ENCODE measurements around the gene SPG7.

DNA sequence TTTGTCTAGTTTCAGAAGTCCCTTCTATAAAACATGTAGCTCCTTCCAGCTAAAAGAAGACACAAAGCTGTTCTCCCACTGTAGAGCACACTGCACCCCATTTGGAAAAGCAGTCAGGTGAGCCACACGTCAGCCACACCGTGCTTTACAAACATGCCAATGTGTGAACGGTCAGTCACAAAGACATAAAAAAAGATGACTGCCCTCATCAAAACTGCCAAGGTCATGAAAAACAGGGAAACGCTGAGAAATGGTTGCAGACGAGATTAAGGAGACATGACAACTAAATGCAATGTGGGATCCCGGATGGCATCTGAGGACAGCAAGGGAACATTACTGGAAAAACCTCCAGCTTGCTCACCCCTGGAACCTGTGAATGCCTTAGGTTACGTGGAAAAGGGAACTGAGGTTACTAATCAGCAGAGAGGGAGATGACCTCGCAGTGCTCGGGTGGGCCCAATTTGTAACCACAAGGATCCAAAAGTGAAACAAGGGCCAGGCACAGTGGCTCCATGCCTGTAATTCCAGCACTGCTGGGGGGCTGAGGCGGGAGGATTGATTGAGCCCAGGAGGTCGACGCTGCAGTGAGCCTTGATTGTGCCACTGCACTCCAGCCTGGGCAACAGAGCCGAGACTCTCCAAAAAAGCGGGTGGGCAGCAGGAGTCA is 25.9 kb upstream of the SPG7 start:
- TF ChIP-seq EZH2 (IDR thresholded peaks at IDR 0.05; ENCODE audit: borderline replicate concordance, low read length): no peak
- no peak for TF ChIP-seq CTCF (conservative IDR thresholded peaks at IDR 0.05 in 1 of 2, IDR thresholded peaks at IDR 0.05 in 1 of 2; ENCODE audit: extremely low read depth in 1 of 2, insufficient read depth in 1 of 2, low read depth in 1 of 2, low read length in 2 of 2)

Data from mammary epithelial cell (primary cell).